ENCODE data around the gene TMEFF1. TPM values are rescaled to one million over a fixed set of nuclear protein-coding genes. Genes with fewer than 3 reads are reported as not detected.

The TMEFF1 gene
- total and polyA plus RNA-seq, 2 donors (not counting 1 experiment from before 2014, with no cell fraction given) = 1.1 to 2.5 TPM

GRCh38 chr9:100575006-100575405, 102.1 kb downstream of the TMEFF1 start:
- DNase-seq (ENCODE audit: low read depth in 2 of 2) = no peak
- H3K27me3 ChIP-seq (ENCODE audit: control insufficient read depth, insufficient read depth, low read length) = no peaks in the 10 kb centered on the region
- H3K4me2 ChIP-seq (ENCODE audit: extremely low read depth, insufficient read depth, low read length) = no peak overlapping the region
- no peaks in the 10 kb centered on the region for H3K36me3 ChIP-seq (ENCODE audit: control insufficient read depth, insufficient read depth, low read length)
- no peak overlapping the region for H3K27ac ChIP-seq (ENCODE audit: insufficient read depth, low read length)
- H2AFZ ChIP-seq (ENCODE audit: low read length) = no peak overlapping the region
- TF ChIP-seq EZH2 (IDR thresholded peaks at IDR 0.05; ENCODE audit: low read length, missing control alignments) (no peak), CTCF (conservative IDR thresholded peaks at IDR 0.05 in 1 of 2, IDR thresholded peaks at IDR 0.05 in 1 of 2; ENCODE audit: low read depth in 1 of 2, low read length in 2 of 2) (no peak)
- H3K4me3 ChIP-seq (replicated peaks in 1 of 4; ENCODE audit: control extremely low read depth in 1 of 4, insufficient read depth in 1 of 4, low read depth in 3 of 4, low read length in 4 of 4) = no peak overlapping the region
- H3K9me3 ChIP-seq (ENCODE audit: control insufficient read depth, insufficient read depth, low read depth, low read length) = no peaks in the 10 kb centered on the region
- no peak overlapping the region for H3K9ac ChIP-seq (ENCODE audit: insufficient read depth, low read length)
- H4K20me1 ChIP-seq (ENCODE audit: control insufficient read depth, extremely low read depth, insufficient read depth, low read length) = no peaks in the 10 kb centered on the region
- H3K4me1 ChIP-seq (ENCODE audit: control insufficient read depth, extremely low read depth, insufficient read depth, low read length) = peaks cover 5% of the 10 kb centered on the region
- H3K79me2 ChIP-seq (ENCODE audit: control insufficient read depth, insufficient read depth, low read length) = no peaks in the 10 kb centered on the region

GRCh38 chr9:100575765-100576386, 102.9 kb downstream of the TMEFF1 start:
- no peak overlapping the region for H2AFZ ChIP-seq (ENCODE audit: low read length)
- no peaks in the 10 kb centered on the region for H3K27me3 ChIP-seq (ENCODE audit: control insufficient read depth, insufficient read depth, low read length)
- peak overlapping the region; percentile 15 for H3K4me2 ChIP-seq (ENCODE audit: extremely low read depth, insufficient read depth, low read length)
- TF ChIP-seq CTCF (conservative IDR thresholded peaks at IDR 0.05 in 1 of 2, IDR thresholded peaks at IDR 0.05 in 1 of 2; ENCODE audit: low read depth in 1 of 2, low read length in 2 of 2) = no peak
- TF ChIP-seq EZH2 (IDR thresholded peaks at IDR 0.05; ENCODE audit: low read length, missing control alignments) = no peak
- H3K9me3 ChIP-seq (ENCODE audit: control insufficient read depth, insufficient read depth, low read depth, low read length) = no peaks in the 10 kb centered on the region
- no peak overlapping the region for H3K9ac ChIP-seq (ENCODE audit: insufficient read depth, low read length)
- H3K4me3 ChIP-seq (replicated peaks in 1 of 4; ENCODE audit: control extremely low read depth in 1 of 4, insufficient read depth in 1 of 4, low read depth in 3 of 4, low read length in 4 of 4) = no peak overlapping the region
- no peak overlapping the region for H3K27ac ChIP-seq (ENCODE audit: insufficient read depth, low read length)
- no peaks in the 10 kb centered on the region for H3K79me2 ChIP-seq (ENCODE audit: control insufficient read depth, insufficient read depth, low read length)
- no peaks in the 10 kb centered on the region for H4K20me1 ChIP-seq (ENCODE audit: control insufficient read depth, extremely low read depth, insufficient read depth, low read length)
- H3K36me3 ChIP-seq (ENCODE audit: control insufficient read depth, insufficient read depth, low read length) = no peaks in the 10 kb centered on the region
- peaks cover 5% of the 10 kb centered on the region for H3K4me1 ChIP-seq (ENCODE audit: control insufficient read depth, extremely low read depth, insufficient read depth, low read length)
- DNase-seq (ENCODE audit: low read depth in 2 of 2) = peak; percentile 52 to 93

- Histone ChIP-seq H3K36me3 (ENCODE audit: control insufficient read depth, insufficient read depth, low read length) (no peaks in the 10 kb centered on the region), H3K9me3 (ENCODE audit: control insufficient read depth, insufficient read depth, low read depth, low read length) (no peaks in the 10 kb centered on the region), H3K27ac (ENCODE audit: insufficient read depth, low read length) (no peak within 1 kb of the TSS), H2AFZ (ENCODE audit: low read length) (no peak within 1 kb of the TSS), H3K4me3 (replicated peaks in 1 of 4; ENCODE audit: control extremely low read depth in 1 of 4, insufficient read depth in 1 of 4, low read depth in 3 of 4, low read length in 4 of 4) (no peak within 1 kb of the TSS), H3K79me2 (ENCODE audit: control insufficient read depth, insufficient read depth, low read length) (no peaks in the 10 kb centered on the region), H4K20me1 (ENCODE audit: control insufficient read depth, extremely low read depth, insufficient read depth, low read length) (no peaks in the 10 kb centered on the region), H3K9ac (ENCODE audit: insufficient read depth, low read length) (no peak within 1 kb of the TSS), H3K4me2 (ENCODE audit: extremely low read depth, insufficient read depth, low read length) (peak within 1 kb of the TSS; percentile 63), H3K27me3 (ENCODE audit: control insufficient read depth, insufficient read depth, low read length) (no peaks in the 10 kb centered on the region), H3K4me1 (ENCODE audit: control insufficient read depth, extremely low read depth, insufficient read depth, low read length) (peaks cover 5% of the 10 kb centered on the region)
- TF ChIP-seq EZH2 (IDR thresholded peaks at IDR 0.05; ENCODE audit: low read length, missing control alignments) = no peak
- peak; percentile 72 to 94 for DNase-seq (ENCODE audit: low read depth in 2 of 2)
Measured at GRCh38 chr9:100577776-100578448, 105.0 kb downstream of the TMEFF1 start, which contains the start of gene CAVIN4. Gene CAVIN4 (plus strand): TSS chr9:100578079. CDS start chr9:100578144, 65 bp downstream.
